OCI-LY3 (cell line): ENCODE measurements around the gene PLXNB3.

ENCODE experiments used
- EZH2phosphoT487 ChIP-seq: fragments of 200-600 bp; shearing (Covaris generic); IDR thresholded peaks from 2 replicates; pipeline ENCODE4 v1.6.1; 2018; ENCODE audit warnings: antibody characterized with exemption, mixed run types, low read depth
- TF ChIP-seq, protein P1 (sequence below): fragments of 200-600, 300-600 bp; sonication (generic); IDR thresholded peaks from 2 replicates; pipeline ENCODE4 v1.5.1; 2014; ENCODE audit warnings: antibody characterized with exemption, low read length, low read depth

DNA sequence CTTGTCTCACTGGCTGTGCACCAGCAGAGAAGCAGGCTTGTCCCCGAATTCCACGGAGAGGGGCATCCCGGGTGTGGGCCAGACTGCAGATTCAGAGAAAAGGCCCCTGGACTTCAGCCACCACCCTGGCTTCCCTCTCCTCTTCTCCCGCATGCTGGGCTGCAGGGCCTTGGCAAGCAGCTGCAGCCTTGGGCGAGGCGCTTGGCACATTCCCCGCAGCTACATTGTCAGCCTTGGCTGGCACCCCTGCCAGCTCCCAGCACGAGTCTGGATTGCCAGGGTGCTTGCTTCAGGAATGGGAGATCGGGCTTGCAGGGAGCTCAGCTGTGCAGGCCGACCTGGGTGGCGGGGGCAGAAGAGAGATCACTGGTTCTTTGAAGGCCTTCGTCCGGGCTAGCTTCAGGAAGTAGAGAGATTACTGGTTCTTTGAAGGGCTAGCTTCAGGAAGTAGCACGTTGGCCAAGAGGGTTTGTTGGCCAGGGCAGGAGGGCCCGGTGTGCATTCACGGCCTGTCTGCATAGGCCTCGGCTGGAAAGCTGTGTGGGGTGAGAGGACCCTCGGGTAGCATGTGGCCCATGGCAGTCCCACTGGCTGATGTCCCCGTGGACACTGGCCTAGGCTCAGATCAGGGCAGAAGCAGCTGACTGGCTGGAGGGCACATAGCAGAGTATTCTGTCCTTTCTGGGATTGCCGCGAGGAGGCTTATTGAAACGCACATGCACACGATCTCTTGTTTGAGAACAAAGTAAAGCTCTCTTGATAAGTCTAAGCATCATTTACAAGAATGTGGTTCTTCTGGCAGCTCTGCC lies 36.7 kb upstream of the PLXNB3 start:
- TF ChIP-seq, protein P1, sequence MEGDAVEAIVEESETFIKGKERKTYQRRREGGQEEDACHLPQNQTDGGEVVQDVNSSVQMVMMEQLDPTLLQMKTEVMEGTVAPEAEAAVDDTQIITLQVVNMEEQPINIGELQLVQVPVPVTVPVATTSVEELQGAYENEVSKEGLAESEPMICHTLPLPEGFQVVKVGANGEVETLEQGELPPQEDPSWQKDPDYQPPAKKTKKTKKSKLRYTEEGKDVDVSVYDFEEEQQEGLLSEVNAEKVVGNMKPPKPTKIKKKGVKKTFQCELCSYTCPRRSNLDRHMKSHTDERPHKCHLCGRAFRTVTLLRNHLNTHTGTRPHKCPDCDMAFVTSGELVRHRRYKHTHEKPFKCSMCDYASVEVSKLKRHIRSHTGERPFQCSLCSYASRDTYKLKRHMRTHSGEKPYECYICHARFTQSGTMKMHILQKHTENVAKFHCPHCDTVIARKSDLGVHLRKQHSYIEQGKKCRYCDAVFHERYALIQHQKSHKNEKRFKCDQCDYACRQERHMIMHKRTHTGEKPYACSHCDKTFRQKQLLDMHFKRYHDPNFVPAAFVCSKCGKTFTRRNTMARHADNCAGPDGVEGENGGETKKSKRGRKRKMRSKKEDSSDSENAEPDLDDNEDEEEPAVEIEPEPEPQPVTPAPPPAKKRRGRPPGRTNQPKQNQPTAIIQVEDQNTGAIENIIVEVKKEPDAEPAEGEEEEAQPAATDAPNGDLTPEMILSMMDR: no peak
- TF ChIP-seq EZH2phosphoT487: no peak
